GM12878 (cell line): ENCODE results near the gene FAM162A. TPM values are rescaled to one million over a fixed set of nuclear protein-coding genes. Genes with fewer than 3 reads are reported as not detected.

Experiments used
- ASH2L ChIP-seq: fragments of 300-600, 200-600 bp; sonication (generic); IDR thresholded peaks from 2 replicates; pipeline ENCODE4 v1.6.1; 2017; ENCODE audit warnings: low read depth, mild to moderate bottlenecking, borderline replicate concordance
- CBX3 ChIP-seq: fragments of 200-600 bp; sonication (generic); IDR thresholded peaks from 2 replicates; pipeline ENCODE4 v1.6.1; 2016; ENCODE audit warnings: low read depth, borderline replicate concordance
- CEBPB ChIP-seq, 2 experiments: fragments of 150-350 bp in 1 of 2; IDR thresholded peaks; 2 replicates each; pipeline ENCODE4 v1.6.1; 2012 to 2014; ENCODE audit warnings: low read depth in 2 of 2, low read length in 2 of 2, borderline replicate concordance in 1 of 2, inconsistent platforms in 1 of 2
- CREB1 ChIP-seq: IDR thresholded peaks from 2 replicates; pipeline ENCODE4 v1.6.1; 2012; ENCODE audit warnings: low read depth, mild to moderate bottlenecking, inconsistent platforms
- CREM ChIP-seq: IDR thresholded peaks from 2 replicates; pipeline ENCODE4 v1.6.1; 2014; ENCODE audit warnings: antibody characterized with exemption, low read depth
- EGR1 ChIP-seq, 2 experiments: IDR thresholded peaks; 1 replicate in 1 of 2; 2 replicates in 1 of 2; pipeline ENCODE4 v1.6.1; 2011 to 2012; ENCODE audit warnings: low read depth in 2 of 2, low read length in 2 of 2, borderline replicate concordance in 1 of 2, mild to moderate bottlenecking in 1 of 2, moderate library complexity in 1 of 2
- EP300 ChIP-seq, 2 experiments: fragments of 150-350 bp in 1 of 2; IDR thresholded peaks; 2 replicates each; pipeline ENCODE4 v1.6.1; 2011 to 2012; ENCODE audit warnings: low read depth in 2 of 2, low read length in 2 of 2, borderline replicate concordance in 1 of 2, improper control_type of control experiment in 1 of 2, inconsistent platforms in 1 of 2; ENCODE audit not compliant: control insufficient read depth in 1 of 2
- FOXM1 ChIP-seq: IDR thresholded peaks from 2 replicates; pipeline ENCODE4 v1.6.1; 2012; ENCODE audit warnings: low read depth, mild to moderate bottlenecking, inconsistent platforms, low read length, moderate library complexity
- HDAC6 ChIP-seq: fragments of 200-600 bp; sonication (generic); IDR thresholded peaks from one replicate; pipeline ENCODE4 v1.8.0; 2017; ENCODE audit warnings: antibody characterized with exemption; ENCODE audit not compliant: unreplicated experiment
- JUND ChIP-seq: IDR thresholded peaks from 2 replicates; pipeline ENCODE4 v1.6.1; 2012; ENCODE audit warnings: low read depth, mild to moderate bottlenecking, low read length, improper control_type of control experiment, moderate library complexity
- NFYA ChIP-seq: IDR thresholded peaks from 2 replicates; pipeline ENCODE4 v1.6.1; 2011; ENCODE audit warnings: low read depth, mild to moderate bottlenecking, low read length, improper control_type of control experiment, borderline replicate concordance
- NR2C2 ChIP-seq: IDR thresholded peaks from 2 replicates; pipeline ENCODE4 v1.6.1; 2011; ENCODE audit warnings: borderline replicate concordance, low read depth; ENCODE audit not compliant: control insufficient read depth, insufficient read length
- PAX5 ChIP-seq: IDR thresholded peaks from 2 replicates; pipeline ENCODE4 v1.6.1; 2011; ENCODE audit warnings: low read depth, low read length, borderline replicate concordance
- POLR2AphosphoS2 ChIP-seq: IDR thresholded peaks from 2 replicates; pipeline ENCODE4 v1.6.1; 2011; ENCODE audit warnings: low read depth, mild to moderate bottlenecking, low read length, improper control_type of control experiment, moderate library complexity
- POLR2AphosphoS5 ChIP-seq: IDR thresholded peaks from 2 replicates; pipeline ENCODE4 v1.6.1; 2011; ENCODE audit warnings: mild to moderate bottlenecking, low read length, inconsistent platforms
- RAD51 ChIP-seq: fragments of 450-650 bp; IDR thresholded peaks from 2 replicates; pipeline ENCODE4 v1.6.1; 2016; ENCODE audit warnings: moderate library complexity, mild to moderate bottlenecking, inconsistent platforms
- RFX5 ChIP-seq: IDR thresholded peaks from 2 replicates; pipeline ENCODE4 v1.6.1; 2011; ENCODE audit warnings: low read depth, low read length, improper control_type of control experiment
- USF1 ChIP-seq: IDR thresholded peaks from 2 replicates; pipeline ENCODE4 v1.6.1; 2011; ENCODE audit warnings: borderline replicate concordance, low read depth, mild to moderate bottlenecking, moderate library complexity, mixed read lengths, low read length; ENCODE audit not compliant: insufficient read depth; ENCODE audit errors: extremely low read length
- ZNF384 ChIP-seq: IDR thresholded peaks from 2 replicates; pipeline ENCODE4 v1.6.1; 2012; ENCODE audit warnings: low read depth, mild to moderate bottlenecking, low read length, improper control_type of control experiment, borderline replicate concordance
- ZNF622 ChIP-seq: fragments of 450-650 bp; IDR thresholded peaks from 2 replicates; pipeline ENCODE4 v1.6.1; 2017; ENCODE audit warnings: mild to moderate bottlenecking, inconsistent platforms
- polyA plus RNA-seq, 11 experiments: library from polyadenylated mRNA; depleted of rRNA in 4 of 11; unstranded in 6 of 11; stranded (reverse) in 5 of 11; fragments of >200 nt; fragmentation: Nextera tagmentation in 4 of 11; fragmentation: Illumina TruSeq in 1 of 11; extraction: Ambion mirVana in 4 of 11; extraction: Trizol in 1 of 11; gene quantifications; 1 replicate in 1 of 11; 2 replicates in 10 of 11; pipeline versions ENCODE4 v1.2.1 to v1.2.3, GENCODE V29; 2011 to 2016; ENCODE audit warnings: inconsistent platforms in 2 of 11, missing spikeins in 2 of 11, low read depth in 1 of 11
- total RNA-seq, 4 experiments: library from RNA; depleted of rRNA in 3 of 4; stranded (reverse); fragments of >200 nt in 3 of 4; fragmentation: Illumina TruSeq in 1 of 4; extraction: Trizol in 1 of 4; gene quantifications; 2 replicates each; pipeline versions ENCODE4 v1.2.1 to v1.2.3, GENCODE V29; 2013 to 2021

Gene FAM162A
- total and polyA plus RNA-seq, 10 of the 15 experiments (the other 5 are each of a cell fraction or from before 2014, with no cell fraction given) = 59.2 to 346 (median 149) TPM

GRCh38 chr3:122383771-122384697, at the start of gene FAM162A (continued):
- peak; percentile 51 to 90; a peak in 2 of 3 replicates for TF ChIP-seq EGR1 (IDR thresholded peaks at IDR 0.05; ENCODE audit: borderline replicate concordance in 1 of 2, low read depth in 2 of 2, low read length in 2 of 2)
- TF ChIP-seq NFYA = no peak
- TF ChIP-seq POLR2AphosphoS5 = peak; percentile 95
- TF ChIP-seq POLR2AphosphoS2 = peak; percentile 93
- TF ChIP-seq PAX5 = peak; percentile 61; the same call in 1 of the 2 replicates
- no peak for TF ChIP-seq FOXM1
- TF ChIP-seq CBX3 = no peak
- TF ChIP-seq RFX5 = no peak
- TF ChIP-seq ZNF384 = no peak
- no peak for TF ChIP-seq ZNF622
- TF ChIP-seq RAD51 = no peak
- peak; percentile 83 for TF ChIP-seq CREB1
- 0 out of 4 replicates have a peak, but pooled peaks of 1 of the 2 experiments have one; percentile 10 for TF ChIP-seq CEBPB (IDR thresholded peaks at IDR 0.05; ENCODE audit: borderline replicate concordance in 1 of 2, low read depth in 2 of 2, low read length in 2 of 2)
- peak in 1 of 2 experiments; percentile 8; a peak in 1 of 4 replicates for TF ChIP-seq EP300 (IDR thresholded peaks at IDR 0.05; ENCODE audit: borderline replicate concordance in 1 of 2, control insufficient read depth in 1 of 2, low read depth in 2 of 2, low read length in 2 of 2)
- no peak for TF ChIP-seq NR2C2
- peak; percentile 70 for TF ChIP-seq HDAC6
- no peak for TF ChIP-seq JUND
- TF ChIP-seq USF1 = no peak
- peak; percentile 72; the same call in 1 of the 2 replicates for TF ChIP-seq ASH2L
- TF ChIP-seq CREM = peak; percentile 69; the same call in 1 of the 2 replicates
